IMR-90 (cell line): ENCODE data around the gene L1CAM. TPM values are rescaled to one million over a fixed set of nuclear protein-coding genes. Genes with fewer than 3 reads are reported as not detected.

Source experiments
- ATAC-seq: fragments of 200-7000 bp; cut with Tn5 transposase; 2 replicates; pipeline ENCODE4 v1.9.1; 2020; ENCODE audit warnings: low read depth, mild to moderate bottlenecking, moderate library complexity
- BruUV-seq: library from RNA; stranded (reverse); fragments of 400-500 nt; replicated peaks from 2 replicates; lab custom pipeline; 2021; lab: Mats Ljungman, UMichigan
- CTCF ChIA-PET: fragments of 300-600 bp; formaldehyde crosslinking; extraction: SDS; loops from one replicate; lab custom pipeline; 2021; ENCODE audit warnings: antibody characterized with exemption; lab: Yijun Ruan, JAX
- POLR2A ChIA-PET: fragments of 300-600 bp; sonication (Branson Sonifier 250); formaldehyde crosslinking; loops from one replicate; lab custom pipeline; 2022; ENCODE audit warnings: antibody characterized with exemption; ENCODE audit not compliant: unreplicated experiment; lab: Charles Lee
- DNase-seq: peaks from one replicate; pipeline ENCODE4 v3.0.0; 2013
- H2AFZ ChIP-seq: replicated peaks from 2 replicates; pipeline ENCODE3; 2013; ENCODE audit warnings: low read length, mild to moderate bottlenecking; ENCODE audit not compliant: poor library complexity
- H2AK5ac ChIP-seq: 2 replicates; pipeline ENCODE4 v1.6.1; 2013; ENCODE audit warnings: low read depth, low read length, inconsistent platforms
- H2AK9ac ChIP-seq: replicated peaks from 2 replicates; pipeline ENCODE3; 2013; ENCODE audit warnings: mild to moderate bottlenecking, low read depth, low read length, moderate library complexity; ENCODE audit not compliant: poor library complexity
- H2BK120ac ChIP-seq: 2 replicates; pipeline ENCODE4 v1.6.1; 2013; ENCODE audit warnings: low read depth, low read length, inconsistent platforms
- H2BK15ac ChIP-seq: 3 replicates; pipeline ENCODE4 v1.6.1; 2013; ENCODE audit warnings: low read depth, low read length, inconsistent platforms
- H2BK20ac ChIP-seq: 2 replicates; pipeline ENCODE4 v1.6.1; 2013; ENCODE audit warnings: low read depth, mild to moderate bottlenecking, inconsistent platforms, low read length, moderate library complexity
- H2BK5ac ChIP-seq: 2 replicates; pipeline ENCODE4 v1.6.1; 2013; ENCODE audit warnings: mild to moderate bottlenecking, low read depth, low read length, inconsistent platforms; ENCODE audit not compliant: poor library complexity, severe bottlenecking
- H3K14ac ChIP-seq: replicated peaks from 2 replicates; pipeline ENCODE4 v1.6.1; 2013; ENCODE audit warnings: low read depth, low read length, inconsistent platforms
- H3K18ac ChIP-seq: 2 replicates; pipeline ENCODE4 v1.6.1; 2013; ENCODE audit warnings: low read depth, low read length, control low read depth
- H3K23ac ChIP-seq: 2 replicates; pipeline ENCODE4 v1.6.1; 2013; ENCODE audit warnings: low read depth, low read length, inconsistent platforms
- H3K27ac ChIP-seq: 2 replicates; pipeline ENCODE4 v1.5.1; 2013; ENCODE audit warnings: mild to moderate bottlenecking, control low read depth, low read length; ENCODE audit not compliant: insufficient read depth
- H3K27me3 ChIP-seq: 2 replicates; pipeline ENCODE4 v1.6.1; 2013; ENCODE audit warnings: low read length; ENCODE audit not compliant: control insufficient read depth, insufficient read depth
- H3K36me3 ChIP-seq: 2 replicates; pipeline ENCODE4 v1.6.1; 2013; ENCODE audit warnings: low read length, mixed read lengths; ENCODE audit not compliant: control insufficient read depth, insufficient read depth
- H3K4ac ChIP-seq: 2 replicates; pipeline ENCODE4 v1.6.1; 2013; ENCODE audit warnings: low read depth, low read length, inconsistent platforms
- H3K4me1 ChIP-seq: 2 replicates; pipeline ENCODE4 v1.6.1; 2013; ENCODE audit warnings: low read length, mixed read lengths; ENCODE audit not compliant: control insufficient read depth, insufficient read depth
- H3K4me2 ChIP-seq: 2 replicates; pipeline ENCODE4 v1.6.1; 2013; ENCODE audit warnings: low read depth, mild to moderate bottlenecking, control low read depth, low read length, moderate library complexity
- H3K4me3 ChIP-seq: 2 replicates; pipeline ENCODE4 v1.5.1; 2013; ENCODE audit warnings: low read depth, mild to moderate bottlenecking, control low read depth, low read length, moderate library complexity; ENCODE audit not compliant: insufficient read depth
- H3K56ac ChIP-seq: 2 replicates; pipeline ENCODE4 v1.6.1; 2013; ENCODE audit warnings: low read length, inconsistent platforms; ENCODE audit not compliant: insufficient read depth; ENCODE audit errors: extremely low read depth
- H3K79me1 ChIP-seq, 2 experiments: 2 replicates each; pipeline ENCODE4 v1.6.1; 2013; ENCODE audit warnings: low read length in 2 of 2, inconsistent platforms in 1 of 2, low read depth in 1 of 2
- H3K9ac ChIP-seq: 2 replicates; pipeline ENCODE4 v1.6.1; 2013; ENCODE audit warnings: low read depth, low read length, control low read depth
- H3K9me1 ChIP-seq: 2 replicates; pipeline ENCODE4 v1.6.1; 2013; ENCODE audit warnings: low read length, inconsistent platforms; ENCODE audit not compliant: insufficient read depth
- H3K9me3 ChIP-seq: 2 replicates; pipeline ENCODE4 v1.6.1; 2013; ENCODE audit warnings: low read length; ENCODE audit not compliant: control insufficient read depth, insufficient read depth
- H4K20me1 ChIP-seq: 2 replicates; pipeline ENCODE4 v1.6.1; 2013; ENCODE audit warnings: low read length, inconsistent platforms; ENCODE audit not compliant: insufficient read depth
- H4K5ac ChIP-seq: 2 replicates; pipeline ENCODE4 v1.6.1; 2013; ENCODE audit warnings: mild to moderate bottlenecking, low read depth, low read length, control low read depth
- H4K8ac ChIP-seq, 2 experiments: 2 replicates each; pipeline ENCODE4 v1.6.1; 2013; ENCODE audit warnings: low read depth in 2 of 2, low read length in 2 of 2, control low read depth in 1 of 2, inconsistent platforms in 1 of 2
- H4K91ac ChIP-seq: 2 replicates; pipeline ENCODE4 v1.6.1; 2013; ENCODE audit warnings: low read depth, low read length, inconsistent platforms; ENCODE audit not compliant: insufficient read depth
- BHLHE40 ChIP-seq: fragments of 150-350 bp; IDR thresholded peaks from 2 replicates; pipeline ENCODE4 v1.6.1; 2016; ENCODE audit warnings: mild to moderate bottlenecking, low read depth, low read length
- CEBPB ChIP-seq: IDR thresholded peaks from 2 replicates; pipeline ENCODE4 v1.6.1; 2012; ENCODE audit warnings: low read depth, low read length, improper control_type of control experiment
- CHD1 ChIP-seq: IDR thresholded peaks from 2 replicates; pipeline ENCODE4 v1.6.1; 2012; ENCODE audit warnings: low read depth, low read length, improper control_type of control experiment
- CTCF ChIP-seq: conservative IDR thresholded peaks from 2 replicates; pipeline ENCODE4 v1.5.1; 2012; ENCODE audit warnings: mild to moderate bottlenecking, low read depth, low read length, improper control_type of control experiment
- FOS ChIP-seq: fragments of 150-350 bp; IDR thresholded peaks from 2 replicates; pipeline ENCODE4 v1.6.1; 2016; ENCODE audit warnings: low read depth, low read length
- MAZ ChIP-seq: IDR thresholded peaks from 2 replicates; pipeline ENCODE4 v1.6.1; 2012; ENCODE audit warnings: low read depth, mild to moderate bottlenecking, low read length, improper control_type of control experiment, moderate library complexity, borderline replicate concordance
- NFE2L2 ChIP-seq: fragments of 150-350 bp; IDR thresholded peaks from 2 replicates; pipeline ENCODE4 v1.6.1; 2016; ENCODE audit warnings: low read depth, mild to moderate bottlenecking, low read length
- POLR2A ChIP-seq: IDR thresholded peaks from 2 replicates; pipeline ENCODE4 v1.6.1; 2012; ENCODE audit warnings: mild to moderate bottlenecking, low read depth, low read length
- RAD21 ChIP-seq: IDR thresholded peaks from 2 replicates; pipeline ENCODE4 v1.6.1; 2012; ENCODE audit warnings: low read length, improper control_type of control experiment
- WGBS, 2 experiments: methylation state at CpG; one replicate each; pipeline versions ENCODE4 v1.1.5 to v1.1.7; 2013; ENCODE audit warnings: missing lambda C conversion rate in 2 of 2; ENCODE audit not compliant: insufficient read length in 1 of 2; ENCODE audit errors: extremely low coverage in 2 of 2; 5-methylcytosine and 5-hydroxymethylcytosine counted together
- dilution Hi-C: fragments of 300-500 bp; cut with HindIII; formaldehyde crosslinking; loops from one replicate; pipeline ENCODE4 v1.14.3; 2018; ENCODE audit warnings: low sequenced_read_pairs; ENCODE audit not compliant: unreplicated experiment
- in situ Hi-C: fragments of 300-500 bp; cut with MboI; formaldehyde crosslinking; loops from 3 replicates; pipeline ENCODE4 v1.14.3; 2019; ENCODE audit warnings: low sequenced_read_pairs, inconsistent platforms, mixed read lengths
- intact Hi-C: fragments of 100-400 bp; cut with micrococcal nuclease; formaldehyde crosslinking; loops from 2 replicates; pipeline ENCODE4 v1.10.0; 2022
- polyA plus RNA-seq, 3 experiments: library from polyadenylated mRNA; depleted of rRNA; stranded (reverse); fragments of >200 nt; gene quantifications; 2 replicates each; pipeline ENCODE4 v1.2.3, GENCODE V29; 2012; ENCODE audit warnings: low replicate concordance in 1 of 3
- total RNA-seq: library from RNA; depleted of rRNA; stranded (reverse); fragments of >200 nt; gene quantifications from 2 replicates; pipeline ENCODE4 v1.2.3, GENCODE V29; 2012
- TF ChIP-seq, protein P1 (sequence below): fragments of 150-350 bp; IDR thresholded peaks from 2 replicates; pipeline ENCODE4 v1.6.1; 2016; ENCODE audit warnings: low read depth, mild to moderate bottlenecking, low read length, moderate library complexity, borderline replicate concordance

Gene L1CAM
- total and polyA plus RNA-seq, 2 of the 4 experiments (the other 2 are of a cell fraction): 0.36 to 1.9 TPM

GRCh38 chrX:153886915-153887314 lies 942 bp upstream of the L1CAM start:
- CTCF ChIA-PET: no interaction called here
- no peak for ATAC-seq
- no peak overlapping the region for H3K9ac ChIP-seq
- H3K23ac ChIP-seq: no peak overlapping the region
- H3K56ac ChIP-seq: no peak overlapping the region
- H2BK20ac ChIP-seq: no peak overlapping the region
- no peak overlapping the region for H2AK5ac ChIP-seq
- peaks cover 59% of the 10 kb centered on the region for H3K27me3 ChIP-seq
- dilution Hi-C loops: no loop called here
- H3K9me1 ChIP-seq: no peaks in the 10 kb centered on the region
- H4K91ac ChIP-seq: no peak overlapping the region
- H3K79me1 ChIP-seq: no peaks in the 10 kb centered on the region
- POLR2A ChIA-PET: no interaction called here
- TF ChIP-seq CEBPB: no peak
- no peak for TF ChIP-seq CHD1
- TF ChIP-seq CTCF: no peak
- TF ChIP-seq, protein P1, sequence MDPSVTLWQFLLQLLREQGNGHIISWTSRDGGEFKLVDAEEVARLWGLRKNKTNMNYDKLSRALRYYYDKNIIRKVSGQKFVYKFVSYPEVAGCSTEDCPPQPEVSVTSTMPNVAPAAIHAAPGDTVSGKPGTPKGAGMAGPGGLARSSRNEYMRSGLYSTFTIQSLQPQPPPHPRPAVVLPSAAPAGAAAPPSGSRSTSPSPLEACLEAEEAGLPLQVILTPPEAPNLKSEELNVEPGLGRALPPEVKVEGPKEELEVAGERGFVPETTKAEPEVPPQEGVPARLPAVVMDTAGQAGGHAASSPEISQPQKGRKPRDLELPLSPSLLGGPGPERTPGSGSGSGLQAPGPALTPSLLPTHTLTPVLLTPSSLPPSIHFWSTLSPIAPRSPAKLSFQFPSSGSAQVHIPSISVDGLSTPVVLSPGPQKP: no peak
- no peak for TF ChIP-seq RAD21
- no peak for TF ChIP-seq BHLHE40
- no peak for TF ChIP-seq MAZ
- no peak for TF ChIP-seq POLR2A
- TF ChIP-seq FOS: no peak
- TF ChIP-seq NFE2L2: no peak
- peaks cover 4% of the 10 kb centered on the region for H3K9me3 ChIP-seq
- WGBS, 2 experiments: 60% methylated on average over 1 of the region's 13 CpGs; no CpG with 5 or more reads in 1 of the 2 experiments
- no peak overlapping the region for H2BK120ac ChIP-seq
- no peak overlapping the region for H3K18ac ChIP-seq
- BruUV-seq: no TSS peak
- no peak overlapping the region for H3K27ac ChIP-seq
- no peaks in the 10 kb centered on the region for H4K20me1 ChIP-seq
- H2AK9ac ChIP-seq: no peak overlapping the region
- intact Hi-C loops: no loop called here
- no peak overlapping the region for H2BK5ac ChIP-seq
- H4K5ac ChIP-seq: no peak overlapping the region
- H3K4me2 ChIP-seq: no peak overlapping the region
- in situ Hi-C loops: no loop called here
- H3K4me3 ChIP-seq: no peak overlapping the region
- H2AFZ ChIP-seq: no peak overlapping the region
- H3K4me1 ChIP-seq: no peaks in the 10 kb centered on the region
- H3K14ac ChIP-seq: no peak overlapping the region
- H4K8ac ChIP-seq: no peak overlapping the region
- H2BK15ac ChIP-seq: no peak overlapping the region
- no peak overlapping the region for H3K4ac ChIP-seq
- no peak for DNase-seq
- H3K36me3 ChIP-seq: no peaks in the 10 kb centered on the region
